Liver (tissue), 9 donors: ENCODE results near the gene ARHGEF5. TPM values are rescaled to one million over a fixed set of nuclear protein-coding genes. Genes with fewer than 3 reads are reported as not detected.
"Not testable (repeated sequence)": the region's sequence is repeated elsewhere in the genome, so short reads cannot be mapped to it uniquely, and the experiment has no call there.

Experiments used
- DNase-seq: peaks from one replicate; pipeline ENCODE4 v3.0.0-alpha.2; 2017; ENCODE audit warnings: low spot score
- H3K27ac ChIP-seq, 2 donors: one replicate each; pipeline ENCODE4 v1.7.0; 2013; ENCODE audit warnings: inconsistent platforms in 2 of 2, low read length in 2 of 2, control low read depth in 1 of 2, low read depth in 1 of 2, mild to moderate bottlenecking in 1 of 2
- H3K27me3 ChIP-seq, 4 donors: one replicate each; pipeline versions ENCODE4 v1.6.1 to v1.7.0; 2013; ENCODE audit warnings: low read length in 3 of 4, inconsistent platforms in 1 of 4, mild to moderate bottlenecking in 1 of 4, moderate library complexity in 1 of 4; ENCODE audit not compliant: control insufficient read depth in 4 of 4, insufficient read depth in 4 of 4
- H3K36me3 ChIP-seq, 4 donors: one replicate each; pipeline versions ENCODE4 v1.6.1 to v1.7.0; 2013; ENCODE audit warnings: low read length in 3 of 4, mild to moderate bottlenecking in 3 of 4, low read depth in 1 of 4, moderate library complexity in 1 of 4; ENCODE audit not compliant: control insufficient read depth in 4 of 4, insufficient read depth in 3 of 4
- H3K4me1 ChIP-seq, 4 donors: one replicate each; pipeline versions ENCODE4 v1.6.1 to v1.7.0; 2013; ENCODE audit warnings: low read length in 3 of 4, mild to moderate bottlenecking in 3 of 4, moderate library complexity in 1 of 4; ENCODE audit not compliant: control insufficient read depth in 4 of 4, insufficient read depth in 4 of 4
- H3K4me3 ChIP-seq, 3 donors: one replicate each; pipeline versions ENCODE4 v1.6.1 to v1.7.0; 2013; ENCODE audit warnings: low read length in 3 of 3, control low read depth in 1 of 3, low read depth in 1 of 3, mild to moderate bottlenecking in 1 of 3
- H3K9ac ChIP-seq, 2 donors: one replicate each; pipeline ENCODE4 v1.7.0; 2013; ENCODE audit warnings: low read length in 2 of 2, mild to moderate bottlenecking in 2 of 2, moderate library complexity in 2 of 2, control low read depth in 1 of 2, low read depth in 1 of 2
- H3K9me3 ChIP-seq, 4 donors: one replicate each; pipeline versions ENCODE4 v1.6.1 to v1.7.0; 2013; ENCODE audit warnings: low read length in 3 of 4; ENCODE audit not compliant: control insufficient read depth in 4 of 4
- WGBS: extraction: QIAGEN DNeasy Blood & Tissue Kit; methylation state at CpG from one replicate; pipeline ENCODE4 v1.1.7; 2013; 5-methylcytosine and 5-hydroxymethylcytosine counted together
- polyA plus RNA-seq, 2 donors: library from polyadenylated mRNA; stranded (reverse) in 1 of 2; unstranded in 1 of 2; fragments of 200-250 nt in 1 of 2; fragments of >200 nt in 1 of 2; fragmentation: Nextera tagmentation in 1 of 2; extraction: Ambion mirVana in 1 of 2; gene quantifications; one replicate each; pipeline versions ENCODE4 v1.2.1 to v1.2.3, GENCODE V29; 2013 to 2015
- total RNA-seq, 2 donors: library from RNA; depleted of rRNA; stranded (reverse); fragments of >200 nt; gene quantifications; one replicate each; pipeline ENCODE4 v1.2.3, GENCODE V29; 2014
- donor health status: healthy.
- donor health status: healthy.
- donor health status: healthy.
- donor health status: healthy.
- donor health status: healthy.

ARHGEF5 gene
- total RNA-seq (1 to 10 TPM; 3.5 to 5.6 TPM), polyA plus RNA-seq (1 to 10 TPM; 3.9 to 8.4 TPM)

- not testable (repeated sequence) for H3K4me3 ChIP-seq, H3K9me3 ChIP-seq, H3K9ac ChIP-seq, H3K36me3 ChIP-seq, H3K27ac ChIP-seq, DNase-seq, H3K4me1 ChIP-seq, H3K27me3 ChIP-seq
- WGBS: no CpG with 5 or more reads among the region's 50 CpGs
These were observed at the start of gene ARHGEF5 for GRCh38 chr7:144355176-144355822. TSS of gene ARHGEF5 (plus strand) at chr7:144355402. CDS start at chr7:144362670, 7,268 bp downstream.

GRCh38 chr7:144309702-144310101 is 45.5 kb upstream of the ARHGEF5 start:
- not testable (repeated sequence) for H3K4me1 ChIP-seq, H3K36me3 ChIP-seq, DNase-seq, H3K27me3 ChIP-seq, H3K9ac ChIP-seq, H3K27ac ChIP-seq, H3K4me3 ChIP-seq, H3K9me3 ChIP-seq
- no CpG with 5 or more reads among the region's 2 CpGs for WGBS

- not testable (repeated sequence) for H3K9me3 ChIP-seq, H3K36me3 ChIP-seq, H3K27ac ChIP-seq, H3K4me1 ChIP-seq, DNase-seq, H3K27me3 ChIP-seq, H3K9ac ChIP-seq, H3K4me3 ChIP-seq
- WGBS: 100% methylated on average over 1 of the region's 2 CpGs
These were observed 44.0 kb upstream of the ARHGEF5 start for GRCh38 chr7:144311218-144311617.

GRCh38 chr7:144311872-144312469 is 43.2 kb upstream of the ARHGEF5 start, which contains the start of gene OR2A1:
TSS of gene OR2A1 (plus strand) at chr7:144312419. CDS start at chr7:144318125, 5,706 bp downstream.
- not testable (repeated sequence) for H3K36me3 ChIP-seq, H3K9me3 ChIP-seq, H3K4me1 ChIP-seq, H3K4me3 ChIP-seq, H3K27me3 ChIP-seq, DNase-seq, H3K27ac ChIP-seq, H3K9ac ChIP-seq
- 93% methylated on average over 1 of the region's 2 CpGs for WGBS

GRCh38 chr7:144317537-144317936 is 37.7 kb upstream of the ARHGEF5 start:
- H3K9ac ChIP-seq, DNase-seq, H3K9me3 ChIP-seq, H3K27ac ChIP-seq, H3K36me3 ChIP-seq, H3K4me3 ChIP-seq, H3K27me3 ChIP-seq, H3K4me1 ChIP-seq: not testable (repeated sequence)
- WGBS: no CpG with 5 or more reads among the region's 1 CpG

GRCh38 chr7:144319547-144319946 is 35.7 kb upstream of the ARHGEF5 start:
- no CpG with 5 or more reads among the region's 2 CpGs for WGBS
- not testable (repeated sequence) for H3K9ac ChIP-seq, H3K36me3 ChIP-seq, H3K9me3 ChIP-seq, H3K27ac ChIP-seq, DNase-seq, H3K4me1 ChIP-seq, H3K27me3 ChIP-seq, H3K4me3 ChIP-seq

GRCh38 chr7:144321677-144322206 is 33.5 kb upstream of the ARHGEF5 start:
- DNase-seq, H3K4me3 ChIP-seq, H3K9me3 ChIP-seq, H3K9ac ChIP-seq, H3K27me3 ChIP-seq, H3K36me3 ChIP-seq, H3K27ac ChIP-seq, H3K4me1 ChIP-seq: not testable (repeated sequence)
- WGBS: 91% methylated on average over 1 of the region's 3 CpGs

GRCh38 chr7:144323359-144323758 is 31.8 kb upstream of the ARHGEF5 start:
- not testable (repeated sequence) for H3K9me3 ChIP-seq, H3K4me1 ChIP-seq, H3K4me3 ChIP-seq, H3K27me3 ChIP-seq, H3K9ac ChIP-seq, H3K36me3 ChIP-seq, H3K27ac ChIP-seq, DNase-seq
- WGBS: 94% methylated on average over 3 of the region's 4 CpGs
